Measurements from ENCODE around the gene WDR5B.

DNA sequence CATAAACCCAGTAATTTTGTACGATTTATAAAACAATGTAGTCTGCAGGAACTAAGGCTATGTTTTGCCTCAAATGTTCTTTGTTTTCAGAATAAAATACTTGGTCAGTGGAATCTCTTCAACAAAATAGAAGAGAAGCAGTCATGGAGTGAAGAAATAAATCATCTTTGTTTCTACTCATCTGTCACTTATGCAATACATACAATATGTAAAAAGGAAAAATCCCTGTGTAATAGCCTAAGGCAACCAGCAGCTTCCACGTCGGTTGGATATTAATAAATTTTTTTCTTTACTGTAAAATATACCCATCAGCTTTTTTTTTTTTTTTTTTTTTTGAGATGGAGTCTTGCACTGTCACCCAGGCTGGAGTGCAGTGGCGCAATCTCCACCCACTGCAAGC lies 5.2 kb upstream of the WDR5B start:
- TF ChIP-seq, protein P1, sequence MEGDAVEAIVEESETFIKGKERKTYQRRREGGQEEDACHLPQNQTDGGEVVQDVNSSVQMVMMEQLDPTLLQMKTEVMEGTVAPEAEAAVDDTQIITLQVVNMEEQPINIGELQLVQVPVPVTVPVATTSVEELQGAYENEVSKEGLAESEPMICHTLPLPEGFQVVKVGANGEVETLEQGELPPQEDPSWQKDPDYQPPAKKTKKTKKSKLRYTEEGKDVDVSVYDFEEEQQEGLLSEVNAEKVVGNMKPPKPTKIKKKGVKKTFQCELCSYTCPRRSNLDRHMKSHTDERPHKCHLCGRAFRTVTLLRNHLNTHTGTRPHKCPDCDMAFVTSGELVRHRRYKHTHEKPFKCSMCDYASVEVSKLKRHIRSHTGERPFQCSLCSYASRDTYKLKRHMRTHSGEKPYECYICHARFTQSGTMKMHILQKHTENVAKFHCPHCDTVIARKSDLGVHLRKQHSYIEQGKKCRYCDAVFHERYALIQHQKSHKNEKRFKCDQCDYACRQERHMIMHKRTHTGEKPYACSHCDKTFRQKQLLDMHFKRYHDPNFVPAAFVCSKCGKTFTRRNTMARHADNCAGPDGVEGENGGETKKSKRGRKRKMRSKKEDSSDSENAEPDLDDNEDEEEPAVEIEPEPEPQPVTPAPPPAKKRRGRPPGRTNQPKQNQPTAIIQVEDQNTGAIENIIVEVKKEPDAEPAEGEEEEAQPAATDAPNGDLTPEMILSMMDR (IDR thresholded peaks at IDR 0.05): no peak
- TF ChIP-seq EP300 (IDR thresholded peaks at IDR 0.05): no peak
